ENCODE data around the gene SLIT3.

Gene SLIT3

GRCh38 chr5:168796593-168797580 is 504.1 kb downstream of the SLIT3 start:
- H3K4me2 ChIP-seq (ENCODE audit: low read depth, low read length, poor library complexity, severe bottlenecking): peak overlapping the region; percentile 56
- no peaks in the 10 kb centered on the region for H4K20me1 ChIP-seq (ENCODE audit: insufficient read depth, low read length, poor library complexity, severe bottlenecking)
- no peaks in the 10 kb centered on the region for H3F3A ChIP-seq (ENCODE audit: low read depth)
- peaks cover 69% of the 10 kb centered on the region for H3K4me1 ChIP-seq (ENCODE audit: insufficient read depth, low read length, poor library complexity, severe bottlenecking)
- no peaks in the 10 kb centered on the region for H3K27me3 ChIP-seq (ENCODE audit: insufficient read depth, low read length, poor library complexity, severe bottlenecking)
- no peak overlapping the region for H2AFZ ChIP-seq (ENCODE audit: low read length)
- H3K9ac ChIP-seq (ENCODE audit: low read depth, low read length, poor library complexity, severe bottlenecking): peak overlapping the region; percentile 62
- no peaks in the 10 kb centered on the region for H3K9me3 ChIP-seq (ENCODE audit: insufficient read depth, low read depth, low read length)
- no peaks in the 10 kb centered on the region for H3K36me3 ChIP-seq (ENCODE audit: insufficient read depth, low read length)
- H3K4me3 ChIP-seq (ENCODE audit: low read length, poor library complexity, severe bottlenecking): no peak overlapping the region
- TF ChIP-seq CTCF (conservative IDR thresholded peaks at IDR 0.05; ENCODE audit: low read length) (no peak), EZH2phosphoT487 (IDR thresholded peaks at IDR 0.05; ENCODE audit: borderline replicate concordance) (no peak)
- no peaks in the 10 kb centered on the region for H3K79me2 ChIP-seq (ENCODE audit: insufficient read depth, low read length)
- H3K9me2 ChIP-seq (replicated peaks; ENCODE audit: low read depth, low read length): no peaks in the 10 kb centered on the region

- H3K27me3 ChIP-seq (ENCODE audit: insufficient read depth, low read length, poor library complexity, severe bottlenecking): no peaks in the 10 kb centered on the region
- TF ChIP-seq EZH2phosphoT487 (IDR thresholded peaks at IDR 0.05; ENCODE audit: borderline replicate concordance) (no peak), CTCF (conservative IDR thresholded peaks at IDR 0.05; ENCODE audit: low read length) (no peak)
- H3K9ac ChIP-seq (ENCODE audit: low read depth, low read length, poor library complexity, severe bottlenecking): no peak overlapping the region
- no peak overlapping the region for H2AFZ ChIP-seq (ENCODE audit: low read length)
- H3K4me1 ChIP-seq (ENCODE audit: insufficient read depth, low read length, poor library complexity, severe bottlenecking): peaks cover 72% of the 10 kb centered on the region
- H3K9me2 ChIP-seq (replicated peaks; ENCODE audit: low read depth, low read length): no peaks in the 10 kb centered on the region
- no peaks in the 10 kb centered on the region for H3F3A ChIP-seq (ENCODE audit: low read depth)
- no peak overlapping the region for H3K4me3 ChIP-seq (ENCODE audit: low read length, poor library complexity, severe bottlenecking)
- H3K9me3 ChIP-seq (ENCODE audit: insufficient read depth, low read depth, low read length): no peaks in the 10 kb centered on the region
- no peak overlapping the region for H3K4me2 ChIP-seq (ENCODE audit: low read depth, low read length, poor library complexity, severe bottlenecking)
- no peaks in the 10 kb centered on the region for H3K36me3 ChIP-seq (ENCODE audit: insufficient read depth, low read length)
- H3K79me2 ChIP-seq (ENCODE audit: insufficient read depth, low read length): no peaks in the 10 kb centered on the region
- no peaks in the 10 kb centered on the region for H4K20me1 ChIP-seq (ENCODE audit: insufficient read depth, low read length, poor library complexity, severe bottlenecking)
Observed at GRCh38 chr5:168796000-168796399, 504.9 kb downstream of the SLIT3 start.

GRCh38 chr5:168793841-168794837 is 506.8 kb downstream of the SLIT3 start:
- H2AFZ ChIP-seq (ENCODE audit: low read length): no peak overlapping the region
- H4K20me1 ChIP-seq (ENCODE audit: insufficient read depth, low read length, poor library complexity, severe bottlenecking): no peaks in the 10 kb centered on the region
- H3K4me1 ChIP-seq (ENCODE audit: insufficient read depth, low read length, poor library complexity, severe bottlenecking): peaks cover 83% of the 10 kb centered on the region
- TF ChIP-seq EZH2phosphoT487 (IDR thresholded peaks at IDR 0.05; ENCODE audit: borderline replicate concordance) (no peak), CTCF (conservative IDR thresholded peaks at IDR 0.05; ENCODE audit: low read length) (no peak)
- no peaks in the 10 kb centered on the region for H3K9me3 ChIP-seq (ENCODE audit: insufficient read depth, low read depth, low read length)
- no peak overlapping the region for H3K4me3 ChIP-seq (ENCODE audit: low read length, poor library complexity, severe bottlenecking)
- H3F3A ChIP-seq (ENCODE audit: low read depth): no peaks in the 10 kb centered on the region
- peak overlapping the region; percentile 56 for H3K4me2 ChIP-seq (ENCODE audit: low read depth, low read length, poor library complexity, severe bottlenecking)
- H3K36me3 ChIP-seq (ENCODE audit: insufficient read depth, low read length): no peaks in the 10 kb centered on the region
- H3K9me2 ChIP-seq (replicated peaks; ENCODE audit: low read depth, low read length): no peaks in the 10 kb centered on the region
- no peaks in the 10 kb centered on the region for H3K79me2 ChIP-seq (ENCODE audit: insufficient read depth, low read length)
- no peaks in the 10 kb centered on the region for H3K27me3 ChIP-seq (ENCODE audit: insufficient read depth, low read length, poor library complexity, severe bottlenecking)
- peak overlapping the region; percentile 46 for H3K9ac ChIP-seq (ENCODE audit: low read depth, low read length, poor library complexity, severe bottlenecking)

Data from Loucy (cell line).